Measurements from ENCODE around the gene TMEM95. TPM values are rescaled to one million over a fixed set of nuclear protein-coding genes. Genes with fewer than 3 reads are reported as not detected.
"Not testable (repeated sequence)": the region's sequence is repeated elsewhere in the genome, so short reads cannot be mapped to it uniquely, and the experiment has no call there.

The TMEM95 gene
- total and polyA plus RNA-seq, 4 donors, result not detected

- Histone ChIP-seq H3K36me3 (ENCODE audit: control insufficient read depth in 4 of 4, insufficient read depth in 3 of 4, low read depth in 1 of 4, low read length in 3 of 4) (no peaks in the 10 kb centered on the region), H3K4me3 (ENCODE audit: low read depth in 1 of 3, low read length in 3 of 3) (no peak overlapping the region), H3K9ac (ENCODE audit: low read depth in 1 of 2, low read length in 2 of 2) (no peak overlapping the region), H3K27ac (ENCODE audit: low read depth in 1 of 2, low read length in 2 of 2) (no peak overlapping the region), H3K4me1 (ENCODE audit: control insufficient read depth in 4 of 4, insufficient read depth in 4 of 4, low read length in 3 of 4) (peaks cover 0 to 4% (median 3%) of the 10 kb centered on the region in 4 donors), H3K27me3 (ENCODE audit: control insufficient read depth in 4 of 4, insufficient read depth in 4 of 4, low read length in 3 of 4) (no peaks in the 10 kb centered on the region), H3K9me3 (ENCODE audit: control insufficient read depth in 4 of 4, low read length in 3 of 4) (no peaks in the 10 kb centered on the region)
- no peak for DNase-seq (ENCODE audit: low spot score)
- no peak for TF ChIP-seq ATF3 (IDR thresholded peaks at IDR 0.05)
- 90% methylated on average over 3 of the region's 3 CpGs for WGBS
Measured at GRCh38 chr17:7334938-7335538, 19.9 kb upstream of the TMEM95 start.

- not testable (repeated sequence) for H3K27me3 ChIP-seq (ENCODE audit: control insufficient read depth in 4 of 4, insufficient read depth in 4 of 4, low read length in 3 of 4); H3K4me1 ChIP-seq (ENCODE audit: control insufficient read depth in 4 of 4, insufficient read depth in 4 of 4, low read length in 3 of 4); H3K9me3 ChIP-seq (ENCODE audit: control insufficient read depth in 4 of 4, low read length in 3 of 4); DNase-seq (ENCODE audit: low spot score); H3K27ac ChIP-seq (ENCODE audit: low read depth in 1 of 2, low read length in 2 of 2); H3K36me3 ChIP-seq (ENCODE audit: control insufficient read depth in 4 of 4, insufficient read depth in 3 of 4, low read depth in 1 of 4, low read length in 3 of 4); H3K4me3 ChIP-seq (ENCODE audit: low read depth in 1 of 3, low read length in 3 of 3); H3K9ac ChIP-seq (ENCODE audit: low read depth in 1 of 2, low read length in 2 of 2)
- 88% methylated on average over 13 of the region's 13 CpGs for WGBS
Measured at GRCh38 chr17:7335765-7336164, 19.2 kb upstream of the TMEM95 start.

- DNase-seq (ENCODE audit: low spot score), result peak; percentile 80
- 53% methylated on average over 17 of the region's 17 CpGs for WGBS
Measured at GRCh38 chr17:7336240-7337175, 18.4 kb upstream of the TMEM95 start, which contains the start of gene ACAP1. Gene ACAP1, plus strand, starts transcription at chr17:7336529. Its CDS starts 206 bp downstream, at chr17:7336735.

More at GRCh38 chr17:7336240-7337175, 18.4 kb upstream of the TMEM95 start, which contains the start of gene ACAP1:
- Histone ChIP-seq H3K4me3 (ENCODE audit: low read depth in 1 of 3, low read length in 3 of 3) (peak within 1 kb of the TSS in 1 of 3 donors; percentile 28), H3K27ac (ENCODE audit: low read depth in 1 of 2, low read length in 2 of 2) (peak within 1 kb of the TSS in 1 of 2 donors; percentile 38), H3K27me3 (ENCODE audit: control insufficient read depth in 4 of 4, insufficient read depth in 4 of 4, low read length in 3 of 4) (no peaks in the 10 kb centered on the region), H3K9me3 (ENCODE audit: control insufficient read depth in 4 of 4, low read length in 3 of 4) (no peaks in the 10 kb centered on the region), H3K36me3 (ENCODE audit: control insufficient read depth in 4 of 4, insufficient read depth in 3 of 4, low read depth in 1 of 4, low read length in 3 of 4) (no peaks in the 10 kb centered on the region), H3K9ac (ENCODE audit: low read depth in 1 of 2, low read length in 2 of 2) (peak within 1 kb of the TSS in 1 of 2 donors; percentile 33), H3K4me1 (ENCODE audit: control insufficient read depth in 4 of 4, insufficient read depth in 4 of 4, low read length in 3 of 4) (no peaks in the 10 kb centered on the region)
- TF ChIP-seq ATF3 (IDR thresholded peaks at IDR 0.05) (no peak), NR2F2 (IDR thresholded peaks at IDR 0.05) (no peak), EGR1 (IDR thresholded peaks at IDR 0.05; ENCODE audit: low read depth in 2 of 2) (no peak), YY1 (IDR thresholded peaks at IDR 0.05) (no peak), REST (IDR thresholded peaks at IDR 0.05) (no peak), GABPA (IDR thresholded peaks at IDR 0.05 in 1 of 2, conservative IDR thresholded peaks at IDR 0.05 in 1 of 2) (no peak), HNF4G (IDR thresholded peaks at IDR 0.05) (no peak), JUND (IDR thresholded peaks at IDR 0.05) (no peak), RXRA (IDR thresholded peaks at IDR 0.05) (no peak), ZBTB33 (IDR thresholded peaks at IDR 0.05) (no peak), RAD21 (IDR thresholded peaks at IDR 0.05) (no peak), TAF1 (conservative IDR thresholded peaks at IDR 0.05) (no peak), CTCF (IDR thresholded peaks at IDR 0.05; ENCODE audit: low read depth, low read length, missing input control) (no peak), MAX (IDR thresholded peaks at IDR 0.05) (no peak), FOXA1 (IDR thresholded peaks at IDR 0.05) (no peak), HNF4A (conservative IDR thresholded peaks at IDR 0.05) (no peak), FOXA2 (IDR thresholded peaks at IDR 0.05) (no peak), SP1 (IDR thresholded peaks at IDR 0.05) (no peak)
